GM23338 (cell line): ENCODE results near the gene YIPF3. TPM values are rescaled to one million over a fixed set of nuclear protein-coding genes. Genes with fewer than 3 reads are reported as not detected.

Experiments
- ATAC-seq: fragments of 200-7000 bp; cut with Tn5 transposase; 3 replicates; pipeline ENCODE4 v1.9.1; 2020
- DNase-seq: peaks from one replicate; pipeline ENCODE4 v3.0.0-alpha.2; 2015; ENCODE audit warnings: low spot score
- H2AFZ ChIP-seq: fragments of 200-600 bp; sonication (generic); 2 replicates; pipeline ENCODE4 v1.8.0; 2016; ENCODE audit warnings: antibody characterized with exemption, mild to moderate bottlenecking, moderate library complexity
- H3F3A ChIP-seq: fragments of 200-600 bp; sonication (generic); replicated peaks from 2 replicates; pipeline ENCODE4 v1.8.0; 2017; ENCODE audit warnings: antibody characterized with exemption, mixed run types, low read depth
- H3K27ac ChIP-seq: fragments of 200-600 bp; sonication (generic); 2 replicates; pipeline ENCODE4 v1.6.1; 2016; ENCODE audit warnings: low read depth
- H3K27me3 ChIP-seq: fragments of 200-600 bp; sonication (generic); 2 replicates; pipeline ENCODE4 v1.8.0; 2016; ENCODE audit warnings: mild to moderate bottlenecking, mixed run types, moderate library complexity; ENCODE audit not compliant: insufficient read depth
- H3K36me3 ChIP-seq: fragments of 200-600 bp; sonication (generic); 2 replicates; pipeline ENCODE4 v1.8.0; 2016; ENCODE audit warnings: mild to moderate bottlenecking; ENCODE audit not compliant: insufficient read depth
- H3K4me1 ChIP-seq: fragments of 200-600 bp; sonication (generic); 2 replicates; pipeline ENCODE4 v1.8.0; 2016; ENCODE audit warnings: mild to moderate bottlenecking, moderate library complexity; ENCODE audit not compliant: insufficient read depth
- H3K4me2 ChIP-seq: fragments of 200-600 bp; sonication (generic); 2 replicates; pipeline ENCODE4 v1.7.1; 2017; ENCODE audit warnings: mixed run types
- H3K4me3 ChIP-seq: fragments of 200-600 bp; sonication (generic); 2 replicates; pipeline ENCODE4 v1.6.1; 2016; ENCODE audit warnings: mixed run types
- H3K79me2 ChIP-seq: fragments of 200-600 bp; sonication (generic); replicated peaks from 2 replicates; pipeline ENCODE4 v1.8.0; 2017; ENCODE audit warnings: mild to moderate bottlenecking; ENCODE audit not compliant: insufficient read depth
- H3K9me2 ChIP-seq: fragments of 200-600 bp; sonication (generic); 2 replicates; pipeline ENCODE4 v1.8.0; 2017; ENCODE audit not compliant: insufficient read depth
- H4K20me1 ChIP-seq: fragments of 200-600 bp; sonication (generic); replicated peaks from 2 replicates; pipeline ENCODE4 v1.8.0; 2017; ENCODE audit warnings: mild to moderate bottlenecking; ENCODE audit not compliant: insufficient read depth
- H3K27ac Mint-ChIP-seq: 2 replicates; pipeline ENCODE4 v1.8.0; 2020; ENCODE audit warnings: inconsistent platforms, mild to moderate bottlenecking, moderate library complexity, mixed read lengths
- H3K27me3 Mint-ChIP-seq: 3 replicates; pipeline ENCODE4 v1.8.0; 2022; ENCODE audit warnings: low read depth, mild to moderate bottlenecking, moderate library complexity, mixed read lengths, inconsistent platforms; ENCODE audit not compliant: insufficient read depth, poor library complexity
- H3K36me3 Mint-ChIP-seq: 3 replicates; pipeline ENCODE4 v1.8.0; 2021; ENCODE audit warnings: low read depth, mild to moderate bottlenecking, inconsistent platforms, moderate library complexity, mixed read lengths
- H3K4me1 Mint-ChIP-seq: 3 replicates; pipeline ENCODE4 v1.8.0; 2020; ENCODE audit warnings: mild to moderate bottlenecking, inconsistent platforms, mixed read lengths
- H3K4me3 Mint-ChIP-seq: 3 replicates; pipeline ENCODE4 v1.8.0; 2021; ENCODE audit warnings: moderate library complexity, mild to moderate bottlenecking, inconsistent platforms, mixed read lengths
- H3K9me3 Mint-ChIP-seq: 3 replicates; pipeline ENCODE4 v1.8.0; 2020; ENCODE audit warnings: moderate library complexity, mild to moderate bottlenecking, inconsistent platforms, mixed read lengths
- CREB1 ChIP-seq: fragments of 250-450 bp; sonication (Bioruptor Pico); IDR thresholded peaks from 2 replicates; pipeline ENCODE4 v1.5.0; 2020; ENCODE audit warnings: low read depth, mild to moderate bottlenecking, moderate library complexity
- EZH2 ChIP-seq: fragments of 200-600 bp; sonication (generic); IDR thresholded peaks from one replicate; pipeline ENCODE4 v1.8.0; 2017; ENCODE audit warnings: antibody characterized with exemption, mild to moderate bottlenecking, low read depth; ENCODE audit not compliant: unreplicated experiment
- EZH2phosphoT487 ChIP-seq: fragments of 200-600 bp; sonication (generic); IDR thresholded peaks from one replicate; pipeline ENCODE4 v1.8.1; 2018; ENCODE audit warnings: antibody characterized with exemption; ENCODE audit not compliant: unreplicated experiment
- JUNB ChIP-seq: IDR thresholded peaks from one replicate; pipeline ENCODE4 v1.6.1; 2016; ENCODE audit warnings: antibody characterized with exemption; ENCODE audit not compliant: unreplicated experiment
- NANOG ChIP-seq: IDR thresholded peaks from 2 replicates; pipeline ENCODE4 v1.6.1; 2016; ENCODE audit warnings: antibody characterized with exemption, borderline replicate concordance
- POLR2AphosphoS5 ChIP-seq: IDR thresholded peaks from 2 replicates; pipeline ENCODE4 v1.6.1; 2016; ENCODE audit warnings: antibody characterized with exemption, low read depth
- STAT1 ChIP-seq: IDR thresholded peaks from one replicate; pipeline ENCODE4 v1.6.1; 2016; ENCODE audit warnings: antibody characterized with exemption; ENCODE audit not compliant: unreplicated experiment
- ZNF114 ChIP-seq: fragments of 250-450 bp; sonication (Bioruptor Pico); IDR thresholded peaks from 2 replicates; pipeline ENCODE4 v1.5.0; 2020; ENCODE audit warnings: mild to moderate bottlenecking, moderate library complexity
- ZNF331 ChIP-seq: fragments of 250-450 bp; sonication (Bioruptor Pico); IDR thresholded peaks from 2 replicates; pipeline ENCODE4 v1.5.0; 2020; ENCODE audit warnings: low read depth, mild to moderate bottlenecking, moderate library complexity
- polyA plus RNA-seq: library from polyadenylated mRNA; unstranded; fragments of >200 nt; fragmentation: Nextera tagmentation; extraction: Ambion mirVana; gene quantifications from 2 replicates; pipeline ENCODE4 v1.2.1, GENCODE V29; 2016
- total RNA-seq: library from RNA; depleted of rRNA; stranded (reverse); fragments of >200 nt; shearing (Covaris generic); gene quantifications from 2 replicates; pipeline ENCODE4 v1.2.3, GENCODE V29; 2014
- TF ChIP-seq, protein P1 (sequence below): IDR thresholded peaks from one replicate; pipeline ENCODE4 v1.6.1; 2018; ENCODE audit warnings: antibody characterized with exemption; ENCODE audit not compliant: unreplicated experiment
- TF ChIP-seq, protein P2 (sequence below), 2 experiments: fragments of 200-600 bp in 1 of 2; sonication (generic) in 1 of 2; conservative IDR thresholded peaks; 2 replicates each; pipeline versions ENCODE4 v1.5.1 to v1.6.1; 2016 to 2017; ENCODE audit warnings: antibody characterized with exemption in 2 of 2, low read depth in 2 of 2, mild to moderate bottlenecking in 2 of 2, moderate library complexity in 1 of 2
- TF ChIP-seq, protein P3 (sequence below): IDR thresholded peaks from 2 replicates; pipeline ENCODE4 v1.6.1; 2016; ENCODE audit warnings: antibody characterized with exemption

The YIPF3 gene
- total and polyA plus RNA-seq, 2 experiments from 2014 or later = 64.4 to 94.3 TPM

DNA sequence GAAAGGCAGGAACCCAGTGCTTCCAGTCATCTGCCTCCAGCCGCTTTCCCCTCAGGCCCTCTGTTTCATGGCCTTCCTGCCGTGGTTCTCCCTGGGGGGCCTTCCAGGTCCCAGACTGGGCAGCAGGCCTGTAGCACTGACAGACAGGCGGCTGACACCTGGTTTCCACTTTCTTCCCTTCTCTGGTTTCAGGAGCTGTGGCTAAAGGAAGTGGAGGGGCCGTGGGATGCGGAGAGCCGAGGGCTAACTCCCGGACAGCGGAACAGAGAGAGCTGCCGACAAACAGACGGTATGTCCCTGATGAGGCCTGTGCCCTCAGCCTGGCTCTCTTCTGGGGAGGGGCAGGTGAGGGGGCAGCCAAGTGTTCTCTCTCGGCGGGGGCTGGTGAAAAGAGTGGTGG is 19.0 kb downstream of the YIPF3 start:
- peaks cover 41% of the 10 kb centered on the region for H3K36me3 Mint-ChIP-seq
- H4K20me1 ChIP-seq = peaks cover 6% of the 10 kb centered on the region
- no peak for DNase-seq
- H3K9me2 ChIP-seq = no peaks in the 10 kb centered on the region
- H3K27me3 Mint-ChIP-seq = peaks cover 9% of the 10 kb centered on the region
- H3K4me2 ChIP-seq = no peak overlapping the region
- no peak overlapping the region for H3K27ac ChIP-seq
- no peak for ATAC-seq
- peaks cover 20% of the 10 kb centered on the region for H3K4me1 Mint-ChIP-seq
- peaks cover 2% of the 10 kb centered on the region; the same call in 1 of the 2 replicates for H3K36me3 ChIP-seq
- no peak overlapping the region for H2AFZ ChIP-seq
- H3K79me2 ChIP-seq = peaks cover 20% of the 10 kb centered on the region
- H3K4me3 Mint-ChIP-seq = no peak overlapping the region
- no peaks in the 10 kb centered on the region for H3K27me3 ChIP-seq
- H3F3A ChIP-seq = no peaks in the 10 kb centered on the region
- H3K9me3 Mint-ChIP-seq = no peaks in the 10 kb centered on the region
- H3K4me3 ChIP-seq = no peak overlapping the region
- peaks cover 15% of the 10 kb centered on the region for H3K4me1 ChIP-seq
- no peak overlapping the region for H3K27ac Mint-ChIP-seq
- TF ChIP-seq JUNB = no peak
- TF ChIP-seq NANOG = no peak
- TF ChIP-seq ZNF114 (CRISPR knock-in tag) = no peak

DNA sequence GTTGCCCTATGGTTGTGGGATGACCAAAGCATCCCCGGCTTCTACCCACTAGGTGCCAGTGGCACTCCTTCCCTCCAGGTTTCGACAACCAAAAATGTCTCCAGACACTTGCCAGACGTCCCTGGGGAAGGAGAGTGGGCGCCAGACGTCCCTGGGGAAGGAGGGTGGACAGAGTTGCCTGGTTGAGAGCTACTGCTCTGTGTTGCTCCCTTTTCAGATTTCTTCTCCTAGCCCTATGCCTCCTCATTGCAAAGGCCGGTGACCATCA is 19.7 kb downstream of the YIPF3 start:
- no peak overlapping the region for H3K27ac Mint-ChIP-seq
- Histone ChIP-seq H3K4me3 (no peak overlapping the region), H2AFZ (no peak overlapping the region), H4K20me1 (peaks cover 6% of the 10 kb centered on the region), H3F3A (no peaks in the 10 kb centered on the region), H3K4me2 (no peak overlapping the region), H3K36me3 (peaks cover 2% of the 10 kb centered on the region; the same call in 1 of the 2 replicates), H3K79me2 (peaks cover 27% of the 10 kb centered on the region), H3K9me2 (no peaks in the 10 kb centered on the region), H3K27me3 (no peaks in the 10 kb centered on the region), H3K27ac (no peak overlapping the region), H3K4me1 (peaks cover 16% of the 10 kb centered on the region)
- no peak for DNase-seq
- no peaks in the 10 kb centered on the region for H3K9me3 Mint-ChIP-seq
- H3K4me3 Mint-ChIP-seq = no peak overlapping the region
- TF ChIP-seq POLR2AphosphoS5 (no peak), ZNF331 (no peak), JUNB (no peak), EZH2 (no peak), STAT1 (no peak), CREB1 (CRISPR knock-in tag) (no peak), EZH2phosphoT487 (no peak), ZNF114 (CRISPR knock-in tag) (no peak)
- TF ChIP-seq, protein P1, sequence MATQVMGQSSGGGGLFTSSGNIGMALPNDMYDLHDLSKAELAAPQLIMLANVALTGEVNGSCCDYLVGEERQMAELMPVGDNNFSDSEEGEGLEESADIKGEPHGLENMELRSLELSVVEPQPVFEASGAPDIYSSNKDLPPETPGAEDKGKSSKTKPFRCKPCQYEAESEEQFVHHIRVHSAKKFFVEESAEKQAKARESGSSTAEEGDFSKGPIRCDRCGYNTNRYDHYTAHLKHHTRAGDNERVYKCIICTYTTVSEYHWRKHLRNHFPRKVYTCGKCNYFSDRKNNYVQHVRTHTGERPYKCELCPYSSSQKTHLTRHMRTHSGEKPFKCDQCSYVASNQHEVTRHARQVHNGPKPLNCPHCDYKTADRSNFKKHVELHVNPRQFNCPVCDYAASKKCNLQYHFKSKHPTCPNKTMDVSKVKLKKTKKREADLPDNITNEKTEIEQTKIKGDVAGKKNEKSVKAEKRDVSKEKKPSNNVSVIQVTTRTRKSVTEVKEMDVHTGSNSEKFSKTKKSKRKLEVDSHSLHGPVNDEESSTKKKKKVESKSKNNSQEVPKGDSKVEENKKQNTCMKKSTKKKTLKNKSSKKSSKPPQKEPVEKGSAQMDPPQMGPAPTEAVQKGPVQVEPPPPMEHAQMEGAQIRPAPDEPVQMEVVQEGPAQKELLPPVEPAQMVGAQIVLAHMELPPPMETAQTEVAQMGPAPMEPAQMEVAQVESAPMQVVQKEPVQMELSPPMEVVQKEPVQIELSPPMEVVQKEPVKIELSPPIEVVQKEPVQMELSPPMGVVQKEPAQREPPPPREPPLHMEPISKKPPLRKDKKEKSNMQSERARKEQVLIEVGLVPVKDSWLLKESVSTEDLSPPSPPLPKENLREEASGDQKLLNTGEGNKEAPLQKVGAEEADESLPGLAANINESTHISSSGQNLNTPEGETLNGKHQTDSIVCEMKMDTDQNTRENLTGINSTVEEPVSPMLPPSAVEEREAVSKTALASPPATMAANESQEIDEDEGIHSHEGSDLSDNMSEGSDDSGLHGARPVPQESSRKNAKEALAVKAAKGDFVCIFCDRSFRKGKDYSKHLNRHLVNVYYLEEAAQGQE = no peak
- TF ChIP-seq, protein P2, sequence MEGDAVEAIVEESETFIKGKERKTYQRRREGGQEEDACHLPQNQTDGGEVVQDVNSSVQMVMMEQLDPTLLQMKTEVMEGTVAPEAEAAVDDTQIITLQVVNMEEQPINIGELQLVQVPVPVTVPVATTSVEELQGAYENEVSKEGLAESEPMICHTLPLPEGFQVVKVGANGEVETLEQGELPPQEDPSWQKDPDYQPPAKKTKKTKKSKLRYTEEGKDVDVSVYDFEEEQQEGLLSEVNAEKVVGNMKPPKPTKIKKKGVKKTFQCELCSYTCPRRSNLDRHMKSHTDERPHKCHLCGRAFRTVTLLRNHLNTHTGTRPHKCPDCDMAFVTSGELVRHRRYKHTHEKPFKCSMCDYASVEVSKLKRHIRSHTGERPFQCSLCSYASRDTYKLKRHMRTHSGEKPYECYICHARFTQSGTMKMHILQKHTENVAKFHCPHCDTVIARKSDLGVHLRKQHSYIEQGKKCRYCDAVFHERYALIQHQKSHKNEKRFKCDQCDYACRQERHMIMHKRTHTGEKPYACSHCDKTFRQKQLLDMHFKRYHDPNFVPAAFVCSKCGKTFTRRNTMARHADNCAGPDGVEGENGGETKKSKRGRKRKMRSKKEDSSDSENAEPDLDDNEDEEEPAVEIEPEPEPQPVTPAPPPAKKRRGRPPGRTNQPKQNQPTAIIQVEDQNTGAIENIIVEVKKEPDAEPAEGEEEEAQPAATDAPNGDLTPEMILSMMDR (conservative IDR thresholded peaks at IDR 0.05; ENCODE audit: low read depth in 2 of 2) = no peak
- TF ChIP-seq, protein P3, sequence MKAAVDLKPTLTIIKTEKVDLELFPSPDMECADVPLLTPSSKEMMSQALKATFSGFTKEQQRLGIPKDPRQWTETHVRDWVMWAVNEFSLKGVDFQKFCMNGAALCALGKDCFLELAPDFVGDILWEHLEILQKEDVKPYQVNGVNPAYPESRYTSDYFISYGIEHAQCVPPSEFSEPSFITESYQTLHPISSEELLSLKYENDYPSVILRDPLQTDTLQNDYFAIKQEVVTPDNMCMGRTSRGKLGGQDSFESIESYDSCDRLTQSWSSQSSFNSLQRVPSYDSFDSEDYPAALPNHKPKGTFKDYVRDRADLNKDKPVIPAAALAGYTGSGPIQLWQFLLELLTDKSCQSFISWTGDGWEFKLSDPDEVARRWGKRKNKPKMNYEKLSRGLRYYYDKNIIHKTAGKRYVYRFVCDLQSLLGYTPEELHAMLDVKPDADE = no peak
- H3K27me3 Mint-ChIP-seq = peaks cover 9% of the 10 kb centered on the region
- peaks cover 27% of the 10 kb centered on the region for H3K4me1 Mint-ChIP-seq
- H3K36me3 Mint-ChIP-seq = peaks cover 36% of the 10 kb centered on the region
- no peak for ATAC-seq
